GM19351 (cell line): ENCODE results near the gene PLA2G6.

Experiments
- ATAC-seq: cut with Tn5 transposase; IDR thresholded peaks from one replicate; pipeline ENCODE4 v1.9.1; 2021; ENCODE audit warnings: mild to moderate bottlenecking, moderate library complexity; ENCODE audit not compliant: unreplicated experiment

Gene PLA2G6

GRCh38 chr22:38181453-38182200, at the start of gene PLA2G6:
Gene PLA2G6, minus strand, starts transcription at chr22:38181830. Its CDS starts 12,404 bp downstream, at chr22:38169426.
- peak; percentile 88 for ATAC-seq

- no peak for ATAC-seq
Measured at GRCh38 chr22:38230916-38231315, 49.3 kb upstream of the PLA2G6 start.

GRCh38 chr22:38230108-38230825, 48.6 kb upstream of the PLA2G6 start:
- ATAC-seq: no peak

GRCh38 chr22:38228873-38229740, 47.5 kb upstream of the PLA2G6 start:
- ATAC-seq: no peak

GRCh38 chr22:38228326-38228872, 46.8 kb upstream of the PLA2G6 start:
- ATAC-seq: no peak

- no peak for ATAC-seq
Measured at GRCh38 chr22:38226853-38227649, 45.4 kb upstream of the PLA2G6 start.

- ATAC-seq: no peak
Measured at GRCh38 chr22:38223289-38223960, 41.8 kb upstream of the PLA2G6 start.

- no peak for ATAC-seq
Measured at GRCh38 chr22:38222797-38223119, 41.1 kb upstream of the PLA2G6 start.

GRCh38 chr22:38221908-38222796, 40.5 kb upstream of the PLA2G6 start:
- ATAC-seq: no peak

- ATAC-seq: no peak
Measured at GRCh38 chr22:38221407-38221806, 39.8 kb upstream of the PLA2G6 start.

- no peak for ATAC-seq
Measured at GRCh38 chr22:38220653-38221386, 39.2 kb upstream of the PLA2G6 start.

- ATAC-seq: no peak
Measured at GRCh38 chr22:38220163-38220562, 38.5 kb upstream of the PLA2G6 start.

GRCh38 chr22:38219632-38220031, 38.0 kb upstream of the PLA2G6 start:
- no peak for ATAC-seq

- ATAC-seq: no peak
Measured at GRCh38 chr22:38218661-38219622, 37.3 kb upstream of the PLA2G6 start.

- ATAC-seq: no peak
Measured at GRCh38 chr22:38215156-38216038, 33.8 kb upstream of the PLA2G6 start.
